Progenitor cell of endocrine pancreas (in vitro differentiated cells): ENCODE data around the gene ARF6. TPM values are rescaled to one million over a fixed set of nuclear protein-coding genes. Genes with fewer than 3 reads are reported as not detected.

ENCODE experiments used
- DNase-seq: peaks from one replicate; pipeline ENCODE4 v3.0.0; 2021; ENCODE audit warnings: low spot score; ENCODE audit not compliant: unreplicated experiment
- H3K27ac Mint-ChIP-seq: 2 replicates; pipeline ENCODE4 v1.8.0; 2021; ENCODE audit warnings: mild to moderate bottlenecking, moderate library complexity, mixed read lengths
- H3K27me3 Mint-ChIP-seq: 2 replicates; pipeline ENCODE4 v1.8.0; 2021; ENCODE audit warnings: mixed read lengths
- H3K36me3 Mint-ChIP-seq: 2 replicates; pipeline ENCODE4 v1.8.0; 2022; ENCODE audit warnings: mixed read lengths; ENCODE audit not compliant: insufficient read depth
- H3K4me1 Mint-ChIP-seq: 2 replicates; pipeline ENCODE4 v1.8.0; 2021; ENCODE audit warnings: low read depth, mixed read lengths
- H3K4me3 Mint-ChIP-seq: 2 replicates; pipeline ENCODE4 v1.8.0; 2021; ENCODE audit warnings: low read depth, mild to moderate bottlenecking, moderate library complexity, mixed read lengths
- H3K9me3 Mint-ChIP-seq: 2 replicates; pipeline ENCODE4 v1.8.0; 2021; ENCODE audit warnings: low read depth, mixed read lengths
- CTCF ChIP-seq: fragments of 200-600 bp; sonication (generic); IDR thresholded peaks from one replicate; pipeline ENCODE4 v1.5.0; 2021; ENCODE audit warnings: antibody characterized with exemption, mild to moderate bottlenecking; ENCODE audit not compliant: unreplicated experiment
- total RNA-seq: library from RNA; stranded (reverse); gene quantifications from 2 replicates; pipeline ENCODE4 v1.2.1, GENCODE V29; 2021

The ARF6 gene
- total RNA-seq, 1 donor from 2014 or later: 49.8 TPM

GRCh38 chr14:49862089-49862673 lies 30.7 kb upstream of the ARF6 start:
- H3K36me3 Mint-ChIP-seq: no peaks in the 10 kb centered on the region

GRCh38 chr14:49863487-49864281 lies 29.2 kb upstream of the ARF6 start:
- Mint-ChIP-seq H3K4me3 (no peak overlapping the region), H3K27me3 (no peaks in the 10 kb centered on the region), H3K4me1 (peaks cover 3% of the 10 kb centered on the region), H3K27ac (no peak overlapping the region), H3K9me3 (no peaks in the 10 kb centered on the region), H3K36me3 (no peaks in the 10 kb centered on the region)
- TF ChIP-seq CTCF: no peak
- no peak for DNase-seq

More at GRCh38 chr14:49862089-49862673, 30.7 kb upstream of the ARF6 start:
- Mint-ChIP-seq H3K27ac (no peak overlapping the region), H3K4me3 (no peak overlapping the region), H3K27me3 (no peaks in the 10 kb centered on the region), H3K9me3 (no peaks in the 10 kb centered on the region), H3K4me1 (no peaks in the 10 kb centered on the region)
- TF ChIP-seq CTCF: peak; percentile 100
- DNase-seq: peak; percentile 72

GRCh38 chr14:49865431-49865859 lies 27.4 kb upstream of the ARF6 start:
- peak; percentile 77 for DNase-seq
- H3K36me3 Mint-ChIP-seq: no peaks in the 10 kb centered on the region

GRCh38 chr14:49867831-49868719 lies 24.8 kb upstream of the ARF6 start:
- H3K9me3 Mint-ChIP-seq: no peaks in the 10 kb centered on the region
- TF ChIP-seq CTCF: no peak
- H3K27ac Mint-ChIP-seq: peak overlapping the region; percentile 97
- no peaks in the 10 kb centered on the region for H3K36me3 Mint-ChIP-seq
- H3K4me1 Mint-ChIP-seq: peaks cover 4% of the 10 kb centered on the region
- H3K4me3 Mint-ChIP-seq: peak overlapping the region; percentile 87
- peak; percentile 91 for DNase-seq
- H3K27me3 Mint-ChIP-seq: no peaks in the 10 kb centered on the region

More at GRCh38 chr14:49865431-49865859, 27.4 kb upstream of the ARF6 start:
- H3K27me3 Mint-ChIP-seq: no peaks in the 10 kb centered on the region
- H3K4me3 Mint-ChIP-seq: no peak overlapping the region
- peaks cover 4% of the 10 kb centered on the region for H3K4me1 Mint-ChIP-seq
- no peak overlapping the region for H3K27ac Mint-ChIP-seq
- no peaks in the 10 kb centered on the region for H3K9me3 Mint-ChIP-seq
- peak; percentile 90 for TF ChIP-seq CTCF

- DNase-seq: no peak
- no peaks in the 10 kb centered on the region for H3K27me3 Mint-ChIP-seq
- peak overlapping the region; percentile 96 for H3K27ac Mint-ChIP-seq
- no peaks in the 10 kb centered on the region for H3K9me3 Mint-ChIP-seq
- H3K4me1 Mint-ChIP-seq: peaks cover 4% of the 10 kb centered on the region
- H3K36me3 Mint-ChIP-seq: no peaks in the 10 kb centered on the region
- H3K4me3 Mint-ChIP-seq: peak overlapping the region; percentile 80
- no peak for TF ChIP-seq CTCF
Observed at GRCh38 chr14:49868720-49869114, 24.2 kb upstream of the ARF6 start.
